Karpas-422 (cell line): Measurements from ENCODE around the gene TMEM150B. TPM values are rescaled to one million over a fixed set of nuclear protein-coding genes. Genes with fewer than 3 reads are reported as not detected.

Experiments used
- DNase-seq: peaks from one replicate; pipeline ENCODE4 v3.0.0-alpha.2; 2015
- H2AFZ ChIP-seq: fragments of 200-600 bp; sonication (generic); 2 replicates; pipeline ENCODE4 v1.6.1; 2014; ENCODE audit warnings: antibody characterized with exemption, low read length, mixed read lengths
- H3K27ac ChIP-seq: fragments of 200-600 bp; sonication (generic); 2 replicates; pipeline ENCODE4 v1.5.1; 2014; ENCODE audit warnings: mild to moderate bottlenecking, low read length, moderate library complexity
- H3K27me3 ChIP-seq: fragments of 200-600 bp; sonication (generic); 2 replicates; pipeline ENCODE4 v1.6.1; 2014; ENCODE audit warnings: low read length, mixed read lengths
- H3K36me3 ChIP-seq: fragments of 200-600 bp; sonication (generic); 2 replicates; pipeline ENCODE4 v1.6.1; 2014; ENCODE audit warnings: low read length, mixed read lengths; ENCODE audit not compliant: insufficient read depth
- H3K4me1 ChIP-seq: fragments of 200-600 bp; sonication (generic); 2 replicates; pipeline ENCODE4 v1.6.1; 2014; ENCODE audit warnings: mild to moderate bottlenecking, low read length, mixed read lengths
- H3K4me2 ChIP-seq: fragments of 200-600 bp; sonication (generic); 2 replicates; pipeline ENCODE4 v1.6.1; 2014; ENCODE audit warnings: low read length, low read depth, mild to moderate bottlenecking; ENCODE audit not compliant: poor library complexity, severe bottlenecking
- H3K4me3 ChIP-seq: fragments of 200-600 bp; sonication (generic); 2 replicates; pipeline ENCODE4 v1.5.1; 2014; ENCODE audit warnings: mild to moderate bottlenecking, antibody characterized with exemption, low read length, mixed read lengths
- H3K79me2 ChIP-seq: fragments of 200-600 bp; sonication (generic); 2 replicates; pipeline ENCODE4 v1.6.1; 2014; ENCODE audit warnings: mild to moderate bottlenecking, low read length, mixed read lengths
- H3K9ac ChIP-seq: fragments of 200-600 bp; sonication (generic); 2 replicates; pipeline ENCODE4 v1.6.0; 2014; ENCODE audit warnings: low read length
- H3K9me2 ChIP-seq: fragments of 200-600 bp; sonication (generic), shearing (Covaris generic); replicated peaks from 2 replicates; pipeline ENCODE4 v1.6.0; 2014; ENCODE audit warnings: mild to moderate bottlenecking, low read length, moderate library complexity; ENCODE audit not compliant: insufficient read depth
- H3K9me3 ChIP-seq: fragments of 300-700, 200-600 bp; sonication (generic); 2 replicates; pipeline ENCODE4 v1.6.1; 2014; ENCODE audit warnings: low read length, mixed read lengths
- H4K20me1 ChIP-seq: fragments of 200-600 bp; sonication (generic); 2 replicates; pipeline ENCODE4 v1.6.1; 2014; ENCODE audit warnings: mild to moderate bottlenecking, antibody characterized with exemption, low read length, low read depth; ENCODE audit not compliant: insufficient read depth
- total RNA-seq: library from RNA; depleted of rRNA; stranded (reverse); fragments of >200 nt; shearing (Covaris generic); gene quantifications from 2 replicates; pipeline ENCODE4 v1.2.3, GENCODE V29; 2014; ENCODE audit warnings: low replicate concordance

The TMEM150B gene
- total RNA-seq, 1 experiment from 2014 or later = not detected

GRCh38 chr19:55284405-55285058, 40.6 kb downstream of the TMEM150B start:
- peak overlapping the region; percentile 62 for H3K9ac ChIP-seq
- no peak overlapping the region; the same call in 1 of the 2 replicates for H3K4me3 ChIP-seq
- peaks cover 18% of the 10 kb centered on the region for H3K4me1 ChIP-seq
- H3K36me3 ChIP-seq = no peaks in the 10 kb centered on the region
- H3K79me2 ChIP-seq = peaks cover under 1% of the 10 kb centered on the region
- no peaks in the 10 kb centered on the region for H3K9me2 ChIP-seq
- H2AFZ ChIP-seq = no peak overlapping the region
- H4K20me1 ChIP-seq = no peaks in the 10 kb centered on the region
- H3K9me3 ChIP-seq = no peaks in the 10 kb centered on the region
- no peak overlapping the region for H3K27ac ChIP-seq
- no peaks in the 10 kb centered on the region for H3K27me3 ChIP-seq
- H3K4me2 ChIP-seq = peak overlapping the region; percentile 37
- no peak for DNase-seq

GRCh38 chr19:55283548-55284377, 41.4 kb downstream of the TMEM150B start, which contains the start of gene BRSK1:
TSS of gene BRSK1 (plus strand) at chr19:55283997. CDS start at chr19:55284443, 446 bp downstream.
- peaks cover 24% of the 10 kb centered on the region for H3K4me1 ChIP-seq
- peak; percentile 87 for DNase-seq
- H3K9me3 ChIP-seq = no peaks in the 10 kb centered on the region
- peak within 1 kb of the TSS; percentile 55; the same call in 1 of the 2 replicates for H3K4me3 ChIP-seq
- H3K79me2 ChIP-seq = peaks cover 8% of the 10 kb centered on the region
- peak within 1 kb of the TSS; percentile 35; the same call in 1 of the 2 replicates for H3K27ac ChIP-seq
- no peaks in the 10 kb centered on the region for H3K36me3 ChIP-seq
- H3K27me3 ChIP-seq = no peaks in the 10 kb centered on the region
- peak within 1 kb of the TSS; percentile 58 for H3K4me2 ChIP-seq
- H4K20me1 ChIP-seq = no peaks in the 10 kb centered on the region
- no peaks in the 10 kb centered on the region for H3K9me2 ChIP-seq
- peak within 1 kb of the TSS; percentile 72 for H3K9ac ChIP-seq
- peak within 1 kb of the TSS; percentile 74; the same call in 1 of the 2 replicates for H2AFZ ChIP-seq

GRCh38 chr19:55279770-55280643, 45.1 kb downstream of the TMEM150B start, which contains the start of gene HSPBP1:
TSS of gene HSPBP1 (minus strand) at chr19:55280110. CDS start at chr19:55279608, 502 bp downstream.
- H3K36me3 ChIP-seq = peaks cover 2% of the 10 kb centered on the region; the same call in 1 of the 2 replicates
- H3K4me2 ChIP-seq = peak within 1 kb of the TSS; percentile 95
- H3K4me1 ChIP-seq = peaks cover 61% of the 10 kb centered on the region
- H4K20me1 ChIP-seq = no peaks in the 10 kb centered on the region
- H3K27ac ChIP-seq = peak within 1 kb of the TSS; percentile 95
- DNase-seq = peak; percentile 100
- H3K4me3 ChIP-seq = peak within 1 kb of the TSS; percentile 72
- H3K9me3 ChIP-seq = no peaks in the 10 kb centered on the region
- peak within 1 kb of the TSS; percentile 76 for H2AFZ ChIP-seq
- H3K9me2 ChIP-seq = no peaks in the 10 kb centered on the region
- peak within 1 kb of the TSS; percentile 80 for H3K9ac ChIP-seq
- peaks cover 28% of the 10 kb centered on the region for H3K79me2 ChIP-seq
- H3K27me3 ChIP-seq = no peaks in the 10 kb centered on the region

- Histone ChIP-seq H4K20me1 (no peaks in the 10 kb centered on the region), H2AFZ (no peak overlapping the region), H3K9ac (peak overlapping the region; percentile 80), H3K27me3 (no peaks in the 10 kb centered on the region), H3K4me3 (peak overlapping the region; percentile 72), H3K36me3 (peaks cover 8% of the 10 kb centered on the region; the same call in 1 of the 2 replicates), H3K4me2 (peak overlapping the region; percentile 95), H3K79me2 (peaks cover 34% of the 10 kb centered on the region), H3K4me1 (peaks cover 67% of the 10 kb centered on the region), H3K9me3 (no peaks in the 10 kb centered on the region), H3K9me2 (no peaks in the 10 kb centered on the region), H3K27ac (peak overlapping the region; percentile 95)
- DNase-seq = no peak
These were observed 45.8 kb downstream of the TMEM150B start for GRCh38 chr19:55279340-55279739.

- Histone ChIP-seq H3K4me1 (peaks cover 66% of the 10 kb centered on the region), H3K36me3 (peaks cover 13% of the 10 kb centered on the region; the same call in 1 of the 2 replicates), H3K27ac (peak overlapping the region; percentile 95), H3K4me2 (peak overlapping the region; percentile 95), H4K20me1 (no peaks in the 10 kb centered on the region), H3K79me2 (peaks cover 35% of the 10 kb centered on the region), H3K9me2 (no peaks in the 10 kb centered on the region), H2AFZ (no peak overlapping the region), H3K9ac (peak overlapping the region; percentile 80), H3K4me3 (peak overlapping the region; percentile 72), H3K9me3 (no peaks in the 10 kb centered on the region), H3K27me3 (no peaks in the 10 kb centered on the region)
- DNase-seq = no peak
These were observed 46.6 kb downstream of the TMEM150B start for GRCh38 chr19:55278391-55279135.

GRCh38 chr19:55277494-55277893, 47.6 kb downstream of the TMEM150B start:
- Histone ChIP-seq H3K9me2 (no peaks in the 10 kb centered on the region), H3K9ac (peak overlapping the region; percentile 80), H3K4me2 (peak overlapping the region; percentile 95), H3K79me2 (peaks cover 35% of the 10 kb centered on the region), H4K20me1 (no peaks in the 10 kb centered on the region), H2AFZ (no peak overlapping the region), H3K9me3 (no peaks in the 10 kb centered on the region), H3K4me3 (peak overlapping the region; percentile 61), H3K4me1 (peaks cover 63% of the 10 kb centered on the region), H3K27ac (peak overlapping the region; percentile 95), H3K27me3 (no peaks in the 10 kb centered on the region), H3K36me3 (peaks cover 15% of the 10 kb centered on the region; the same call in 1 of the 2 replicates)
- no peak for DNase-seq

- Histone ChIP-seq H3K4me3 (peak overlapping the region; percentile 61), H3K9me2 (no peaks in the 10 kb centered on the region), H4K20me1 (no peaks in the 10 kb centered on the region), H2AFZ (no peak overlapping the region), H3K9me3 (no peaks in the 10 kb centered on the region), H3K79me2 (peaks cover 35% of the 10 kb centered on the region), H3K4me1 (peaks cover 63% of the 10 kb centered on the region), H3K4me2 (peak overlapping the region; percentile 95), H3K36me3 (peaks cover 18% of the 10 kb centered on the region; the same call in 1 of the 2 replicates), H3K27ac (peak overlapping the region; percentile 95), H3K9ac (peak overlapping the region; percentile 80), H3K27me3 (no peaks in the 10 kb centered on the region)
- peak; percentile 84 for DNase-seq
These were observed 48.3 kb downstream of the TMEM150B start for GRCh38 chr19:55276720-55277430.
